GM21717 (cell line): ENCODE data around the gene GNRH2.
"Not testable (repeated sequence)": the region's sequence is repeated elsewhere in the genome, so short reads cannot be mapped to it uniquely, and the experiment has no call there.

Source experiments
- ATAC-seq: cut with Tn5 transposase; IDR thresholded peaks from one replicate; pipeline ENCODE4 v1.9.1; 2021; ENCODE audit warnings: mild to moderate bottlenecking, moderate library complexity; ENCODE audit not compliant: unreplicated experiment

The GNRH2 gene

GRCh38 chr20:3072530-3073250 lies 29.3 kb downstream of the GNRH2 start:
- ATAC-seq, result no peak

DNA sequence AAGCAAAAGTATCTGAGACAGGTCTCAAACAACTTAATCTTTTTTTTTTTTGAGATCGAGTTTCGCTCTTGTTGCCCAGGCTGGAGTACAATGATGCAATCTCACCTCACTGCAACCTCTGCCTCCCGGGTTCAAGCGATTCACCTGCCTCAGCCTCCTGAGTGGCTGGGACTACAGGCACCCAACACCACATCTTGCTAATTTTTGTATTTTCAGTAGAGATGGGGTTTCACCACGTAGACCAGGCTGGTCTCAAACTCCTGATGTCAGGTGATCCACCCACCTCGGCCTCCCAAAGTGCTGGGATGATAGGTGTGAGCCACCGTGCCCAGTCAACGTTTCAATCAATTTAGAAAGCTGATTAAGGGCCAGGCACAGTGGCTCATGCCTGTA lies 29.8 kb downstream of the GNRH2 start:
- ATAC-seq, result not testable (repeated sequence)

- ATAC-seq, result no peak
Observed at GRCh38 chr20:3074812-3075211, 31.4 kb downstream of the GNRH2 start.

- not testable (repeated sequence) for ATAC-seq
Observed at GRCh38 chr20:3075315-3075714, 31.9 kb downstream of the GNRH2 start.

DNA sequence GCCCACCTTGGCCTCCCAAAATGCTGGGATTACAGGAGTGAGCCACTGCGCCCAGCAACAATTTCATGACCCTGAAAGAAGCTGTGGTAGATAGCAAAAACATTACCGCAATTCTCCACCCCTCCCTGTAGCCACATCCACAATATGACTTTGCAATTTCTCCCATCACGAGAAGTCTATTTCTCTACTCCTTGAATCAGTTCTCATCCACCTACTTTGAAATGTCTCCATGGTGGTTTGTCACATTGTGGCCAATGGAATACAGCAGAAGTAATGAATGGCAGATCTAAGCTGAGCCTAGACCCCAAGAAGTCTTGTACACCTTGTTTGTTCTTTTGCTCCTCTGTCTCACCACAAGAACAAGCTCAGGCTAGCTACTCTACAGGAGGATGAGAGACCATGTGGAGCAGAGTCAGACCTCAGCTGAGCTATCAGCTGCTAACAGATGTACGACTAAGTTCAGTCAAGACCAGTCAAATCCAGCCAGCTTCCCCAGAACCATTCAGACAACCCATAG lies 34.3 kb downstream of the GNRH2 start:
- no peak for ATAC-seq

GRCh38 chr20:3080939-3081388 lies 37.5 kb downstream of the GNRH2 start:
- ATAC-seq, result no peak

GRCh38 chr20:3081641-3082040 lies 38.2 kb downstream of the GNRH2 start:
- ATAC-seq, result no peak

DNA sequence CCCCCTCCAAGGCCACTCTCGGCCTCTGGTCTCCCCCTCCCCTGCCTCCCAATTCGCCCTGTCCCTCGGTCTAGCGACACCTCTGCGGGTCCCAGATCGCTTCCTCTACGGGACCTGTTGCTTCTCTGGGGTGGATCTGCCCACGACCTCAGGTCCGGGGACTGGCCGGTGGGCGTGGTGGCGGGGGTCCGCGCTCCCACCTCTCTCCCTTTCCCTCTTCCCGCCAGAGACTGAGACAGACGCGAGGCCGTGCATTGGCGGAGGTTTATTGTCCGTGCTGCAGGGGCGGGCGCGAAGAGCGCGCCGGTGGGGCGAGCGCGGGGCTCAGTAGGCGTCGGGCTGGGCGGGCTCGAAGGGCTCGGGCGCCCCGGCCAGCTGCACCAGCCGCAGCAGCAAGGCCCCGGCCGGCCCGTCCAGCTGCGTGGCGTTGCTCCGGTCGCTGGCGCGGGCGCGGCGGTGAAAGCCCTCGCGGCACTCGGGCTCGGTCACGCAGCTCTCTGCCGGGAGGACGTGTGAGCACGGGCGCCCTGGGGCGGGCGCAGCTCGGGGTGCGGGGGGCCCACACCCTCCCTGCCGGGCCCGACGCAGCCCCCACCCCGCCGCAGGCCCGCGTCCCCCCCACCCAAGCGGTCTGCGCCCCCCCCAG lies 39.0 kb downstream of the GNRH2 start:
- ATAC-seq, result no peak

- ATAC-seq, result no peak
Observed at GRCh38 chr20:3082955-3083952, 39.8 kb downstream of the GNRH2 start.

GRCh38 chr20:3084283-3084985 lies 41.0 kb downstream of the GNRH2 start, which contains the start of gene AVP:
Gene AVP (minus strand): TSS chr20:3084724. CDS start chr20:3084674, 50 bp downstream.
- no peak for ATAC-seq

GRCh38 chr20:3084986-3085360 lies 41.6 kb downstream of the GNRH2 start:
- no peak for ATAC-seq

DNA sequence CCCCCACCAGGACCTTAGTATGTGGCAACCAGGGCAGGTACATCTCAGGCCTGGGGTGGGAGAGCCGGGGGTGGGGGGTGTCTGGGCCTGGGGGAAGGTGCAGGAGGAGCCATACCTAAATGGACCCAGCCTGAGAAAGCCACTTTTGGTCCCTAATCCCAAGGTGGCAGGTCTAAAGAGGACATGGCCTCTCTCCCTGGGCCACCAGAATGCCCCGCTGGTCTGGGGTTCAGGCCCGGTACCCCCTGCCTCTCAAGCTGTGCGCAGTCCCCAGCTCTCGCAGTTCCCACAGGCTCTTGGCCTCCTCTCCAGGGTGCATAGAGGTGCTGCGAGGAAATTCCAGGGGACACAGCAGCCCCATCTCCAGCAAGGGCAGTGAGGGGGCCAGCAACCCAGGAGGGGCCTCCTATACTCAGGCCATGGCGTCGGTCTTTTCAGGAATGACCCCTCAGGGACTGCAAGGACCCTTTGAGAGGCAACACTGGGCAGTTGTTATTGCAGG lies 42.2 kb downstream of the GNRH2 start:
- no peak for ATAC-seq

GRCh38 chr20:3088031-3088430 lies 44.6 kb downstream of the GNRH2 start:
- no peak for ATAC-seq

DNA sequence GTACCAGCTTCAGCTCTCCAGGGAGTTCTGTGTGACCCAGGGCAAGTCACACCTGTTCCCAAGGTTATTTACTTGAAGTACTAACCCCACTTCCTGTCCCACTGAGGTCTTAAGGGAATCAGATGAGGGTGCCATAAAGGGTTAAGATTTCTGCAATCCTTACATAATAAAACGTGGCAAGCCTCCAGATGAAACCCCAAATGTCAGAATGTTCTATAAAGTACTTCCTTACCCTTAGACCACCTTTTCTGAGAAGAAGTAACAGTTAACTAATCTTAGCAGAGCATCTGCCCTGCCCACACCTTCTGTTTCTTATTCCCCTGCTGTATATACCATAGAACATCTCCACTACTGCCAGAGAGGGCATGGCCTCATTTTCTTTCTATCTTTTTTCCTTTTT lies 47.1 kb downstream of the GNRH2 start:
- no peak for ATAC-seq

- no peak for ATAC-seq
Observed at GRCh38 chr20:3092611-3093379, 49.4 kb downstream of the GNRH2 start.

DNA sequence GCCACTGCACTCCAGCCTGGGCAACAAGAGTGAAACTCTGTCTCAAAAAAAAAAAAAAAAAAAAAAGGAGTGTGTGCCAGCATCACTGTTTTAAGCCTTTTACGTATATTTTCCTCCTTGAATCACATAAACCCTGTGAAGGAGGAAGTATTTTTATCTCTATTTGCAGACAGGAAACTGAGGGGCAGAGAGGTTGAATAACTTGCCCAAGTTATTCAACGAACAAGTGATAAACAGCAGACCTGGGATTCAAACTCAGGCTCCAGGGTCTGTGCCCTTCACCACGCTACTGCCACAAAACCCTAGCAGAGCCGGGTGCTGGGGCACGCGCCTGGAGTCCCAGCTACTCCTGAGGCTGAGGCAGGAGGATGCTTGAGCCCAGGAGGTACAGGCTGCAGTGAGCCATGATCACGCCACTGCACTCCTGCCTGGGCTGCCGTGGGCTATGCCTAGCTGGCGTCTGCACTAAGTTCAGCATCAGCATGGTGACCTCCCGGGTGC lies 50.5 kb downstream of the GNRH2 start:
- ATAC-seq, result no peak

- no peak for ATAC-seq
Observed at GRCh38 chr20:3094848-3095629, 51.6 kb downstream of the GNRH2 start.
